VCaP (cell line): Measurements from ENCODE around the gene SYNPO2.

ENCODE experiments used
- H3K27ac ChIP-seq: fragments of 450-650 bp; 2 replicates; pipeline ENCODE4 v1.5.1; 2017
- CTCF ChIP-seq: fragments of 450-650 bp; conservative IDR thresholded peaks from 2 replicates; pipeline ENCODE4 v1.5.1; 2017; ENCODE audit warnings: mild to moderate bottlenecking, moderate library complexity

The SYNPO2 gene

GRCh38 chr4:118983831-118984230, 95.2 kb downstream of the SYNPO2 start:
- no peak for TF ChIP-seq CTCF
- no peak overlapping the region for H3K27ac ChIP-seq

- TF ChIP-seq CTCF = no peak
- no peak overlapping the region for H3K27ac ChIP-seq
Observed at GRCh38 chr4:118985170-118986000, 96.7 kb downstream of the SYNPO2 start.

- no peak for TF ChIP-seq CTCF
- no peak overlapping the region for H3K27ac ChIP-seq
Observed at GRCh38 chr4:118987959-118988634, 99.4 kb downstream of the SYNPO2 start.

GRCh38 chr4:118988635-118988972, 100.0 kb downstream of the SYNPO2 start:
- H3K27ac ChIP-seq = no peak overlapping the region
- no peak for TF ChIP-seq CTCF

GRCh38 chr4:118989098-118990080, 100.7 kb downstream of the SYNPO2 start:
- no peak for TF ChIP-seq CTCF
- H3K27ac ChIP-seq = no peak overlapping the region

GRCh38 chr4:118991686-118992085, 103.0 kb downstream of the SYNPO2 start:
- TF ChIP-seq CTCF = no peak
- H3K27ac ChIP-seq = no peak overlapping the region

- H3K27ac ChIP-seq = no peak overlapping the region
- no peak for TF ChIP-seq CTCF
Observed at GRCh38 chr4:118992149-118992548, 103.5 kb downstream of the SYNPO2 start.
